NCI-H1436 treated with DMSO at 0.1 percent for 48 hours (cell line): ENCODE data around the gene TP53BP2.
"Not testable (repeated sequence)": the region's sequence is repeated elsewhere in the genome, so short reads cannot be mapped to it uniquely, and the experiment has no call there.

ENCODE experiments used
- DNase-seq: peaks from one replicate; lab custom pipeline; 2025; lab: John Stamatoyannopoulos, UW

The TP53BP2 gene

GRCh38 chr1:223852337-223852736 lies 6.6 kb upstream of the TP53BP2 start:
- no peak for DNase-seq

DNA sequence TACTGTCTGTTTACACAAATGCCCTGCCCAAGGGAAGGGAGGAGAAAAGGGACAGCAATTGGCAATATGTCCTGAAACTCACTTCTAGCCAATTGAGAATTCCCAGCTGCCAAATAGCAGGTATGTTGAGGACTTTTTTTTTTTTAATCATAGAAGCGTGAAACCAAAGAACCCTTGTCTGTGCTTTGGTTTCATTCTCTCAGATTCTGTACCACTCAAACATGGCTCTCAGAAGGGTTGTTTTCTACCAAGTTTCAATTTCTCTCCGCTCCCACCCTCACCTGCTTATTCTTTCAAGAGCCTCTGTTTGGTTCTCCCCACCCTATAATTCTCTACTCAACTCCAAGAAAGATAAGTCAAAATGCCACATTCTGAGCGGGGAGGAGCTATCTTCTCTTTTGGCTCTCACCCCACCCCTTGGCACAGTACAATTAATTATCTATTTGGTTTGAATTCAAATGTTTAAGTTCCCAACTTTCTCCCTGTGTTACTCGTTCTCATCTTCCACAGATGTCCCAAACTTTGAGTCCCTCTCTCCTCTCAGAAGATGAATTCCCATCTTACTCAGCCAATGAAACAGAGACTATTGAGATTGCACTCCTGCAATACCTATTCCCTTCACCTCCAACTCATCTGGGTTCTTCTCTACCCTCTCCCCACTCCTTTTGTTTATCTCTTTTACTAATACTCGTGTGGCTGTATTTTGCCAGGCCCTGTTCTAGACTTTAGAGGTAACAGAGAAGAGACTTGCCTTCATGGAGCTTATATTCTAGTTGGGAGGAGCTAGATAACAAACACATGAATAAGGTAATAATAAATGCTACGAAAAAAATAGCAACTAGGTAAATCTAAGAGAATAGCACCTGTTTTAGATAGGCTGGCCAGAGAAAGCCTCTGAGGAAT lies 3.9 kb upstream of the TP53BP2 start:
- no peak for DNase-seq

- no peak for DNase-seq
Measured at GRCh38 chr1:223848536-223848935, 2.8 kb upstream of the TP53BP2 start.

DNA sequence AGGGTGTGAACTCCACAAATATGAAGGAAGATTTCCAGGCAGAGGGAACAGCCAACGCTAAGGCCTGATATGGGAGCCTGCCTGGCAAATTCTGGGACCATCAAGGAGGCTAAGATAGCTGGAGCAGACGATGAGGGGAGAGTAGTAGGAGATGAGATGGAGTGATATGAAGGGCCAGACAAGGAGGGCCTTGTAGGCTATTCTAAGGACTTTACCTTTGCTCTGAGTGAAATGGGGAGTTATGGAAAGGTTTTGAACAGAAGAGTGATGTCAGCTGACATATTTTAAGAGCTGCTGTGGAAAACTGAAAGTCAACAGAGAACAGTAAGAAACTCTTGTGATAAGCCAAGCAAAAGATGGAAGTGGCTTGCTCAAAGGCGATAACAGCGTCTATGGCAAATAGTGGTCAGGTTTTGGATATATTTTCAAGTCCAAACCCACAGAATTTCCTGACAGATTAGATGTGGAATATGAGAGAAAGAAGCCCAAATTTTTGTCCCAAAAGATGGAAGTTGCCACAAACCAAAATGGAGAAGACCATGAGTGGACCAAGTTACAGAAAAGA lies 2.1 kb upstream of the TP53BP2 start:
- DNase-seq = no peak

DNA sequence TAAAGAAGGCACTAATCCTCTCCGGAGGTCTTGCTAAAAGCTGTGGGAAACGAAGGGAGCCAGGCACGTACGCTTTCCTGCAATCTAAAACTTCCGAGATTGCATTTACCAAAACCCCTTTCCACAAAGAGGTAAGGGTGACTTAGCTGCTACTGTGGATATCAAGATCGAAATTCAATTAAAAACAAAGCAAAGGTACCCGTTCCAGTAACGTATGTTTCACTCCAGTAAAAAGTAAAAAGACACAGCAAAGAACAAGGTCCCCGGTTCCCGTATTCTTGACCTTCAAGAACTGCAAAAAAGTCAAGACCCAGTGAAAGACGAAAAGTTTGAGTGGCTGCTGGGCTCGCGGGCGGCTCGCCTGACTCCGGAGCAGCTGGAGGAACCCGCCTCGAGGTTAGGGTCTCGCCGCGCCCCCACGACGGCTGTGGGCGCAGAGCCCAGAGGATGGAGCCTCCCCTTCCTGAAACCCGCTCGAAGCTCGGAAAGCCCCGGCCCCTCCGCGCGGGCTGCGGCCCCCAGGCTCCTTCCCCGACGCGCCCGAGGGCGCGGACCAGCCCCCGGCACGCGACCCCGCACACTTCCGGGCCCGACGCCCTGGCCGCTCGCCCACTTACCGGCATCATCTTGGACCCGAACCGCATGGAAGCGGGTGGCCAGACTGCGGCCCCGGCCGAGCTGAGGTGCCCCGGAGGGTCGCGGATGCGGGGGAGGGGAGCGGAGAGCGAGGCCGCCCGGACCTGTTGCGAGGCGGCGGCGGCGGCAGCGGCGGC lies 524 bp downstream of the TP53BP2 start:
- no peak for DNase-seq

DNA sequence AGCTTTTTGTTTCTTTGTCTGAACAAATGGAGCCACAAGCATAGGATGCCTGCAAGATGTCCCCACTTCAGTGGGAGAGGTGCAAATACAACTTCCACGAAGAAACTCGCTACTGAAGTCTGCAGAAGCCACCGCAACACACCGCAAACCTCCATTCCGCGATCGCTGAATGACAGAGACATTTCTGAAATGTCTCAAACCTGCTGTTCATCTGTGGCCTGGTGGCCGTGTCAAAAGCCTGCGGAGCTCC lies 1.0 kb downstream of the TP53BP2 start:
- DNase-seq = no peak

DNA sequence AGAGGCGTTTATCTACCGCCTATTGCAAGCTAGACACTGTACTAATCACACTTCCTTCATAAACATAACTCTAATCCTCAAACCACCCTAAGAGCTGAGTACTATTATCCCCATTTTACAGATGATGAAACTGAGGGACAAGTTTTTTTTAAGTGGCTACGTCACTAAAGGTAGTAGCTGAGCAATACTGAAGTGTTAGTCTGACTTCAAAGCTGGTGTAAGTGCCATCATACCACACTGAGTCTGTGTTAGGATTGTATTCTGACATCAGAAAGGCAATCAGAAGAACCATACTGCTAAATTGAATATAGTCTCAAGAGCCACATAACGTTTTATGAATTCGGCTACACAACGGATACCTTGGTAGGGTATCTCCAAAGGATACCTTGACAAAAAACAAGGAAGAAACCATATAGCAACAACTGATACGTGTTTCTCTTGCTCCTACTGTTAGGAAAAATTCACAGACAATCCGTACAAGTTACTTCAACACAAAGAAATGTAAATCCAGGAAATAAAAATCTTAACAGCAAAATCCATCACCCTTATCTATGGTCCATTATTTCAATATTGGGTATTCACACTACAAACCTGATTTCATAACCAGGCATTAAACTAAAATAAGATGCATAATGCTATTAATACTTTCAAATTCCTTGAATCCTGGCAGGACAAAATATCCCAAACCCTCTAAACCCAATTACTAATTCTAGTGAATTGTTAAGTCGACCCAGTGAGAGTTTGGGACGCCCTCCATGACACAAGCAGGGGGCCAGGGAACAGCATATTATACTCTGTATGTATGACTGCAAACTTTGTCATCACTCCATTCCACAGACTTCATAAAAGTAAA lies 1.6 kb downstream of the TP53BP2 start:
- DNase-seq = no peak

DNA sequence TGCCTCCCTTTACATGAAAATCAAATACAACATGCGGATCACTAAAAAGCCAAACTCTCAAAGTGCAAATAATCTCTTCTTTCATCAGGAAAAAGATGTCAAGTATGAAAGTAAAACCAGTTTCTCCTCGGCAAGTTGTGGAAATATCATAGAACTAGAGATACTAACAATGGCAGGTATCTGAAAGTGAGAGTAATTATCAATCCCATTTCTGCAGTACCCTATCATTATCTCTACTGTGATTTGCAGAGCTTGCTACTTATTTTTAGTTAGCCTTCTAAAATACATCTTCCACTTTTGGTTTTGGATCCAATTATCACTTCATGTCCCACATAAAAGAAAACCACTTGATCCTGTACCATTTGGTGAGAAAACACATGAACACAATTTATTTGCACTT lies 3.0 kb downstream of the TP53BP2 start:
- DNase-seq = no peak

DNA sequence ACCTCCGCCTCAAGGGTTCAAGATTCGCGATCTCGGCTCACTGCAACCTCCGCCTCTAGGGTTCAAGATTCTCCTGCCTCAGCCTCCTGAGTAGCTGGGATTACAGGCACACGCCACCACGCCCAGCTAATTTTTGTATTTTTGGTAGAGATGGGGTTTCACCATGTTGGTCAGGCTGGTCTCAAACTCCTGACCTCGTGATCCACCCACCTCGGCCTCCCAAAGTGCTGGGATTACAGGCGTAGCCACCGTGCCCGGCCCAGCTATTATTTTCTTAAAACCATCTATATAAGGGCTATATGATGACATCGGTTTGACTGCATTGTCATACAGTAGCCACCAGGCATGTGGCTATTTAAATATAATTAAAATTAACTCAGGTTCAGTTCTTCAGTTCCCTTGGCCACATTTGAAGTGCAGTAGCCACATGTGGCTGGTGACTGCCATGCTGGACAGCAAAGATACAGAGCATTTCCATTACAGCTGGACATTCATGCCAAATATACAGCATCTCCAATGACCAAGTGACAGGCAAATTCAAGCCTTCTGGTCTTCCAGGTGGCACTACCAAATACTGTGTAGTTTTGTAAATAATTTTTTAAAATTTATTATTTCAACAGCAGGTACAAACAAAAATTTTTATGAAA lies 3.6 kb downstream of the TP53BP2 start:
- DNase-seq = not testable (repeated sequence)

GRCh38 chr1:223840254-223840653 lies 5.5 kb downstream of the TP53BP2 start:
- no peak for DNase-seq

DNA sequence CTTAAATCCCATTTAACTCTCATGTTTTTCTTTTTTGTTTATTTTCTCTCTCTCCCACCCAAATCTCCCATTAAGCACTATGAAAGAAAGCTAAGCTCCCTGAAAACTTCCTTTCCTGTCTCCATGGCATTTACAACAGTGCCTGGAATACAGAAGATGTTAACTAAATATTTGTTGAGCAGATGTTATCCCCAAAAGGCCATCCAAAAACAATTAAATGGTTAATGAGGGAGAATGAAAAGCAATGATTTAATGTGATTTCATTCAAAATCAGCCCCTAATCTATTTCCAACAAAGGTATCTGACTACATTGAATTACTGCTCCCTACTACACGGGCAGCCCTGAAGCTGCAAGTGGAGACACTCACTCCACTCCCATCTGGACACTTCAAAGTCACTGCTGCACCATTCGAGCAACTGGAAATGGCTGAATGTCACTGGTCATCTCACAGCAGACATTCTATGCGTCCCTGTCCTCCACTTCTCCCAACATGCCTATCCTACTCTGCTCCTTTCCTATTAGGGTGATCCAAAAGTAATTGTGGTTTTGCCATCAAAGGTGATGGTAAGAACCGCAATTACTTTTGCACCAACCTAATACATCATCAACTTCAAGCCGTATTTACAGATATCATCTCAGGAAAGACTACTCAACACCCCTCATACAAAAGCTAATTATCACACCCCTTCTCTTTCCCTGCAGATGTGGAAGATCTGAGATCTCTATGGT lies 7.5 kb downstream of the TP53BP2 start:
- DNase-seq = no peak

- DNase-seq = no peak
Measured at GRCh38 chr1:223837687-223838086, 8.1 kb downstream of the TP53BP2 start.

GRCh38 chr1:223837206-223837605 lies 8.5 kb downstream of the TP53BP2 start:
- DNase-seq = no peak

GRCh38 chr1:223836586-223836985 lies 9.2 kb downstream of the TP53BP2 start:
- DNase-seq = no peak

DNA sequence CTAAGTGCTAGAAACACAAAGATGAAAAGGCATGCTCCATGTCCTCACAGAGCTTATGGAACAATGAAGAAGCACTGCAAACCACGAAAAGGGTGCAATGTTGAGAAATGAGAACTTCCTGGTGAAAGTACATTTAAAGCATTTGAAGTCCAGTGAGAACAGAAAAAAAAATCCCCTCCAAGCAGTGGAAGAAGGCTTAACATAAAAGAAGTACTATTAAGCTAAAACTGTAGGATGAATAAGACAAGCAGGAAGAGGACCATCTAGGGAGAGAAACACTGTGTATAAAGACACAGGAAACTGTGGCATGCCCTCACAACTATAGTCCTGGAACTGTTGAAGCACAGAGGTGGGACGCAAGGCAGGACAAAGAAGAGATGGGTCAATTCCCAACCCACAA lies 10.0 kb downstream of the TP53BP2 start:
- DNase-seq = no peak

DNA sequence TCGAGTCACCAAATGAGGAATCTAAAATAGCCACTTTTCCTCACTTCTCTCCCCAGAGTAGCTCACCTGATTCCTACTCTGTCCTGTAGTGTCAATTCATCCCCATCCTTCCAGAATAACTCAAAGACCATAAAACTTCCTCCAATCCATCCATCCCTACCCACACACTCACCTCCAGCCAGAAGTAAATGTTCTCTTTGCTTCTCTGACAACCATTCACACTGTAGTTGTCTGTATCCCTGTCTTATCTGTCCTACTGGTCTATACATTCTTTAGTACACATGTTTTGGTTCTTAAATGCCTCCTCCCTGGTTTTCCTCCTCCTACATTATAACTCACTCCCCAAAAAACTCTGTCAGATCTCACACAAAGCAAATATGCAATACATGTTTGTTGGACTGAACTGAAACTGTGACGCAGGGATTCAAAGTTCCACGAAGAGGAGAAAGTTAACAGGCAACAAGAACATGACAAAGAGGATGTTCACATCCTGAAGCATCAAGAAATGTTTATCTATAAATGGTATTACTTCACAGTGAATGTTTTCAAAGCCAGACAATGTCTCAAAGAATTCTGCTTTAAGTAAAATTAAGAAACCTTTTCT lies 11.0 kb downstream of the TP53BP2 start:
- no peak for DNase-seq

DNA sequence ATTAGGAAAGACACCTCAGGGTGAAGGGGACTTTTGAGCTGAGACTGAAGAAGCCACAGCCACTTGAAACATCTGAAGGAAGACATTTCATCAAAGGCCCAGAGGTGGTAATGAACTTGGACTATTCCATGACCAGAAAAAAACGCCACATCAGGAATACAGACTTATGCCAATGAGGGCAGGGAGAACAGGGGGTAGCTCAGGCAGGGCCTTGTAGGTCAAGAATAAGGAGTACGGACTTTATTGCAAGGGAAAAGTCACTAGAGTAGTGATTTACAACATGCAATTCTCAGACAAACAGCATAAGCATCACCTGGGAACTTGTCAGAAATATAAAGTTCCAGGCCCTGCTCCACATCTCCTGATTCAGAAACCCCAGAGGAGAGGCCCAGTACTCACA lies 11.8 kb downstream of the TP53BP2 start:
- DNase-seq = no peak

DNA sequence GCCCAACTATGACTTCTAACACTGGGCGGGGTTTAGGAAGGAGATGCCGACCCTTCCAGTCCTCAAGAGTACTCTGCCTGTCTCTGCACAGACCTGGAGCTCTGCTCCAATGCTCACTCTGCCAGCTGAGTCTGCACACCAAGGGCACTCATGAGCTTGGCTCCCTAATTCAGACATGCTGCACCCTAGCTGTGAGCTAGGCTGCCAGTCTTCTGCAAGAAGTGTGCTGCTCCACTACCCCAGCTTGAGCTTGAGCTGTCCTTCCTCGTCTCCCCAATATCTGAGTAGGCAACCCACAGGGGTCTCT lies 13.2 kb downstream of the TP53BP2 start:
- no peak for DNase-seq

- no peak for DNase-seq
Measured at GRCh38 chr1:223831755-223832636, 13.8 kb downstream of the TP53BP2 start.

DNA sequence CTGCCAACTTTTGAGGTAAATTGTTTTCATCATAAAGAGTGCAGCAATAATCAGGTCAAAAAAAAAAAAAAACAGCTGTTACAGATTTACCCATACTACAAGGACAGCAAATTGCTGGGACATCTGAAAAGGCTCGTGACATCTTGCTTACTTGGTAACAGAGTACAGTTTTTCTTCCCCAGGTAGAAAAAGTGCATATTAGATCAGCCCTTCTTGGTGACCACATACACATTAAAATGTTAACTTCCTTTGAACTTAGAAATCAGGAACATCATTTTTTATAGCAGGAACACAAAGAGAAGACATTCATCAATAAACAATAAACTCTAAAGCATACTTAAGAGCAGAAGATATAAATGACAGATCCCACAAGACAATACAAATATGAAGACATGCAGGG lies 16.1 kb downstream of the TP53BP2 start:
- DNase-seq = no peak
